Colon (tissue), 2 donors: ENCODE data around the gene SHISA6.

Source experiments
- FAIRE-seq: peaks from 2 replicates; lab custom pipeline; 2012; peaks lifted over from hg19 to GRCh38; lab: Jason Lieb, UNC
- donor health status: control.
- donor health status: control.

The SHISA6 gene

GRCh38 chr17:11240841-11241610, at the start of gene SHISA6:
Gene SHISA6, plus strand, starts transcription at chr17:11241213.
- no peak for FAIRE-seq

GRCh38 chr17:11195801-11196200, 45.2 kb upstream of the SHISA6 start:
- FAIRE-seq, result no peak

GRCh38 chr17:11204991-11205390, 36.0 kb upstream of the SHISA6 start:
- FAIRE-seq, result no peak

GRCh38 chr17:11205659-11206058, 35.4 kb upstream of the SHISA6 start:
- no peak for FAIRE-seq

GRCh38 chr17:11209906-11210305, 31.1 kb upstream of the SHISA6 start:
- no peak for FAIRE-seq

GRCh38 chr17:11212792-11213191, 28.2 kb upstream of the SHISA6 start:
- FAIRE-seq, result no peak

GRCh38 chr17:11216976-11217375, 24.0 kb upstream of the SHISA6 start:
- no peak for FAIRE-seq

- no peak for FAIRE-seq
Measured at GRCh38 chr17:11221196-11221595, 19.8 kb upstream of the SHISA6 start.

GRCh38 chr17:11221721-11222120, 19.3 kb upstream of the SHISA6 start:
- no peak for FAIRE-seq

GRCh38 chr17:11238705-11239104, 2.3 kb upstream of the SHISA6 start:
- no peak for FAIRE-seq

- FAIRE-seq, result no peak
Measured at GRCh38 chr17:11239379-11239970, 1.5 kb upstream of the SHISA6 start.

- no peak for FAIRE-seq
Measured at GRCh38 chr17:11240041-11240840, 772 bp upstream of the SHISA6 start.

- FAIRE-seq, result no peak
Measured at GRCh38 chr17:11241611-11242226, 706 bp downstream of the SHISA6 start.

- no peak for FAIRE-seq
Measured at GRCh38 chr17:11242411-11242810, 1.4 kb downstream of the SHISA6 start.

GRCh38 chr17:11244776-11245175, 3.8 kb downstream of the SHISA6 start:
- no peak for FAIRE-seq

GRCh38 chr17:11245187-11245586, 4.2 kb downstream of the SHISA6 start:
- FAIRE-seq, result no peak

- FAIRE-seq, result no peak
Measured at GRCh38 chr17:11245791-11246190, 4.8 kb downstream of the SHISA6 start.

- no peak for FAIRE-seq
Measured at GRCh38 chr17:11250161-11250560, 9.1 kb downstream of the SHISA6 start.

- FAIRE-seq, result no peak
Measured at GRCh38 chr17:11251561-11252107, 10.6 kb downstream of the SHISA6 start.

- no peak for FAIRE-seq
Measured at GRCh38 chr17:11252146-11252545, 11.1 kb downstream of the SHISA6 start.

- no peak for FAIRE-seq
Measured at GRCh38 chr17:11256877-11257276, 15.9 kb downstream of the SHISA6 start.

- no peak for FAIRE-seq
Measured at GRCh38 chr17:11264183-11264871, 23.3 kb downstream of the SHISA6 start.
